ENCODE measurements around the gene CCDC90B.

The CCDC90B gene, protein sequence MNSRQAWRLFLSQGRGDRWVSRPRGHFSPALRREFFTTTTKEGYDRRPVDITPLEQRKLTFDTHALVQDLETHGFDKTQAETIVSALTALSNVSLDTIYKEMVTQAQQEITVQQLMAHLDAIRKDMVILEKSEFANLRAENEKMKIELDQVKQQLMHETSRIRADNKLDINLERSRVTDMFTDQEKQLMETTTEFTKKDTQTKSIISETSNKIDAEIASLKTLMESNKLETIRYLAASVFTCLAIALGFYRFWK

GRCh38 chr11:83285771-83286528 lies at the start of gene CCDC90B:
Gene CCDC90B (minus strand): TSS chr11:83286367. CDS start chr11:83285972, 395 bp downstream.
- no peaks in the 10 kb centered on the region for H3K27me3 ChIP-seq (replicated peaks; ENCODE audit: control insufficient read depth, insufficient read depth, low read length)
- no peaks in the 10 kb centered on the region; the same call in 1 of the 2 replicates for H3K36me3 ChIP-seq (ENCODE audit: control insufficient read depth, insufficient read depth, low read length)
- TF ChIP-seq, protein P1, sequence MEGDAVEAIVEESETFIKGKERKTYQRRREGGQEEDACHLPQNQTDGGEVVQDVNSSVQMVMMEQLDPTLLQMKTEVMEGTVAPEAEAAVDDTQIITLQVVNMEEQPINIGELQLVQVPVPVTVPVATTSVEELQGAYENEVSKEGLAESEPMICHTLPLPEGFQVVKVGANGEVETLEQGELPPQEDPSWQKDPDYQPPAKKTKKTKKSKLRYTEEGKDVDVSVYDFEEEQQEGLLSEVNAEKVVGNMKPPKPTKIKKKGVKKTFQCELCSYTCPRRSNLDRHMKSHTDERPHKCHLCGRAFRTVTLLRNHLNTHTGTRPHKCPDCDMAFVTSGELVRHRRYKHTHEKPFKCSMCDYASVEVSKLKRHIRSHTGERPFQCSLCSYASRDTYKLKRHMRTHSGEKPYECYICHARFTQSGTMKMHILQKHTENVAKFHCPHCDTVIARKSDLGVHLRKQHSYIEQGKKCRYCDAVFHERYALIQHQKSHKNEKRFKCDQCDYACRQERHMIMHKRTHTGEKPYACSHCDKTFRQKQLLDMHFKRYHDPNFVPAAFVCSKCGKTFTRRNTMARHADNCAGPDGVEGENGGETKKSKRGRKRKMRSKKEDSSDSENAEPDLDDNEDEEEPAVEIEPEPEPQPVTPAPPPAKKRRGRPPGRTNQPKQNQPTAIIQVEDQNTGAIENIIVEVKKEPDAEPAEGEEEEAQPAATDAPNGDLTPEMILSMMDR (IDR thresholded peaks at IDR 0.05; ENCODE audit: insufficient read depth, low read length, poor library complexity, severe bottlenecking) = peak; percentile 30
- peak within 1 kb of the TSS; percentile 98 for H3K4me3 ChIP-seq (replicated peaks; ENCODE audit: low read depth, low read length)
- peak; percentile 94 for DNase-seq (ENCODE audit: extremely low read depth, insufficient read length)

GRCh38 chr11:83335446-83336070 lies 49.4 kb upstream of the CCDC90B start:
- TF ChIP-seq, protein P1 (IDR thresholded peaks at IDR 0.05; ENCODE audit: insufficient read depth, low read length, poor library complexity, severe bottlenecking) = no peak
- Histone ChIP-seq H3K4me3 (replicated peaks; ENCODE audit: low read depth, low read length) (no peak overlapping the region), H3K36me3 (ENCODE audit: control insufficient read depth, insufficient read depth, low read length) (no peaks in the 10 kb centered on the region), H3K27me3 (replicated peaks; ENCODE audit: control insufficient read depth, insufficient read depth, low read length) (no peaks in the 10 kb centered on the region)
- DNase-seq (ENCODE audit: extremely low read depth, insufficient read length) = no peak

GRCh38 chr11:83330303-83330702 lies 44.1 kb upstream of the CCDC90B start:
- TF ChIP-seq, protein P1 (IDR thresholded peaks at IDR 0.05; ENCODE audit: insufficient read depth, low read length, poor library complexity, severe bottlenecking) = no peak
- H3K4me3 ChIP-seq (replicated peaks; ENCODE audit: low read depth, low read length) = no peak overlapping the region
- H3K36me3 ChIP-seq (ENCODE audit: control insufficient read depth, insufficient read depth, low read length) = no peaks in the 10 kb centered on the region
- no peaks in the 10 kb centered on the region for H3K27me3 ChIP-seq (replicated peaks; ENCODE audit: control insufficient read depth, insufficient read depth, low read length)
- DNase-seq (ENCODE audit: extremely low read depth, insufficient read length) = no peak

DNA sequence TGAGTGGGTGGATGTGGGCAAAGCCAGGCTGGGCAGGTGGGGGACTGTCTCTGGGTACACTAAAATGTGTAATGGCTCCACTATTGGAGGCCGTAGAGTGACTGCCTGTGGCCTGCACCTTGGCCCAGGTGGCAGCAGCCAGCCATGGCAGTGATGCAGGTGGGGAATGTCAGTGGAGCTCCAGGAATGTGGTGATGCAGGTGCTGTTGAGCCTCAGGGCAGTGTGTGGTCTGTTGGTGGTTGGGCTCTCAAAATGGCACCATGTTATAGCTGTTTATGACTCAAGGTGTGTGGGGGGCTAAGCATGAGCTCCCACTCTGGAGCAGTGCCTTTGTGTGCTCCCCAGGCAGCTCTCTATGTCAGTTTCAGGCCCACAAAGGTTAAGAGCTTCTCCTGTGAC lies 40.2 kb upstream of the CCDC90B start:
- no peaks in the 10 kb centered on the region for H3K36me3 ChIP-seq (ENCODE audit: control insufficient read depth, insufficient read depth, low read length)
- no peaks in the 10 kb centered on the region for H3K27me3 ChIP-seq (replicated peaks; ENCODE audit: control insufficient read depth, insufficient read depth, low read length)
- TF ChIP-seq, protein P1 (IDR thresholded peaks at IDR 0.05; ENCODE audit: insufficient read depth, low read length, poor library complexity, severe bottlenecking) = no peak
- DNase-seq (ENCODE audit: extremely low read depth, insufficient read length) = no peak
- H3K4me3 ChIP-seq (replicated peaks; ENCODE audit: low read depth, low read length) = no peak overlapping the region

DNA sequence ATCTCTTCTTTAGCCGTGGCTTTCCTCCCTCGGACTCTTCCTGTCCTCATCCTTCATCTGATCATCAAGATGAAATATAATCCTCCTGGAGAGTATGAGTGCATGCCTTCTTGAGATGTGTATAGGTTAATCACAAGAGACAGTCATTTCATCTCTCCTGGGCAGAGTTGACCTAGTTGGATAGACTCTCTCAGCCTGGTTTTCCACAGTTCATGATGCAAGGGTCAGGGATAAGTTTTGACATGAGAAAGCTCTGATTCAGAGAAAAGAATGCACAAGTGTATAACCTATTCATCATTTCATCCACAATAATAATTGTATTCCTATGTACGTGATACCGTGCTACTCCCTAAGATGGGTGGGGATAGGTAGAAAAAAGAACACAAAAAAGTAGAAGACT lies 33.2 kb upstream of the CCDC90B start:
- DNase-seq (ENCODE audit: extremely low read depth, insufficient read length) = no peak
- Histone ChIP-seq H3K27me3 (replicated peaks; ENCODE audit: control insufficient read depth, insufficient read depth, low read length) (no peaks in the 10 kb centered on the region; the same call in 1 of the 2 replicates), H3K36me3 (ENCODE audit: control insufficient read depth, insufficient read depth, low read length) (no peaks in the 10 kb centered on the region), H3K4me3 (replicated peaks; ENCODE audit: low read depth, low read length) (no peak overlapping the region)
- TF ChIP-seq, protein P1 (IDR thresholded peaks at IDR 0.05; ENCODE audit: insufficient read depth, low read length, poor library complexity, severe bottlenecking) = no peak
